IPS-18a (cell line): ENCODE results near the gene RNF20.
A peak's percentile ranks its signal among the peaks of the same experiment; 100 is the strongest.
"Not testable (repeated sequence)": the region's sequence is repeated elsewhere in the genome, so short reads cannot be mapped to it uniquely, and the experiment has no call there.

Source experiments
- H3K27ac ChIP-seq: one replicate; pipeline ENCODE4 v1.5.1; 2013; ENCODE audit warnings: low read length
- H3K27me3 ChIP-seq: one replicate; pipeline ENCODE4 v1.6.1; 2013; ENCODE audit warnings: mild to moderate bottlenecking, low read length; ENCODE audit not compliant: control insufficient read depth, insufficient read depth
- H3K36me3 ChIP-seq: one replicate; pipeline ENCODE4 v1.6.1; 2013; ENCODE audit warnings: low read depth, low read length; ENCODE audit not compliant: control insufficient read depth
- H3K4me1 ChIP-seq: one replicate; pipeline ENCODE4 v1.6.1; 2013; ENCODE audit warnings: low read depth, low read length; ENCODE audit not compliant: control insufficient read depth
- H3K4me3 ChIP-seq: one replicate; pipeline ENCODE4 v1.5.1; 2013; ENCODE audit warnings: low read length
- H3K9ac ChIP-seq: one replicate; pipeline ENCODE4 v1.6.1; 2013; ENCODE audit warnings: mild to moderate bottlenecking, low read length, moderate library complexity
- H3K9me3 ChIP-seq: one replicate; pipeline ENCODE4 v1.6.1; 2013; ENCODE audit warnings: low read depth, low read length; ENCODE audit not compliant: control insufficient read depth

RNF20 gene

DNA sequence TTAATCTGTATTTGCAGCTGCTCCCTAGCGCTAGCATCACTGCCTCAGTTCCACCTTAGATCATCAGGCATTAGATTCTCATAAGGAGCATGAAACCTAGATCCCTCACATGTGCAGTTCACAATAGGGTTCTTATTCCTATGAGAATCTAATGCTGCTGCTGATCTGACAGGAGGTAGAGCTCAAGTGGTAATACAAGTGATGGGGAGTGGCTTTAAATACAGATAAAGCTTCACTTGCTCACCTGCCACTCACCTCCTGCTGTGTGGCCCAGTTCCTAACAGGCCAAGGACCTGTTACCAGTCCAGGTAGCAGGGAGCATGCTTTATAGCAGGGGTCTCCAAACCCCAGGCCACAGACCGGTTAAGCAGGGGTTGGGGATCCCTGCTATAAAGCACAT, 22.6 kb upstream of the RNF20 start:
- Histone ChIP-seq H3K27me3 (no peaks in the 10 kb centered on the region), H3K27ac (no peak overlapping the region), H3K9ac (no peak overlapping the region)

DNA sequence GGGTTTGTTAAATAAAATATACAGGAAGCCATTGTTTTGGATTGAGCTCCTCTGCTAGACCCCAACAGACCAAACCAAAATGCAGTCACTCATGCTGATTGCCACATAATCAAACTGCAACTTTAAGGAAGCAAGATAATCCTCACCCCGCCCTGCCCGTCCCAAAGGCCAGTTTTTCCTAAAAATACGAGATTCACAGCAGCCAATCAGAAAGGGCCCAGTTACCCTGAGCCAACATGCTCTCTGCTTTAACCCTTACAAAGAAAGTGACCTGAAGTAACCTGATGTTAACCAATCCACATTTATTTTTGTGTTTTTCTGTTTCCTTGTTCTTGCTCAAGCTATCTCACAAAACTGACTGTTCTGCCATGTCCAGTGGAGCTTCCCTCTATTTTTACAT, 21.5 kb upstream of the RNF20 start:
- Histone ChIP-seq H3K27me3 (no peaks in the 10 kb centered on the region), H3K9ac (no peak overlapping the region), H3K27ac (no peak overlapping the region), H3K9me3 (no peaks in the 10 kb centered on the region), H3K4me1 (peaks cover 32% of the 10 kb centered on the region), H3K36me3 (no peaks in the 10 kb centered on the region), H3K4me3 (no peak overlapping the region)

More for the DNA sequence above, 22.6 kb upstream of the RNF20 start:
- H3K36me3 ChIP-seq, result no peaks in the 10 kb centered on the region
- H3K4me1 ChIP-seq, result peaks cover 32% of the 10 kb centered on the region
- no peaks in the 10 kb centered on the region for H3K9me3 ChIP-seq
- H3K4me3 ChIP-seq, result no peak overlapping the region

DNA sequence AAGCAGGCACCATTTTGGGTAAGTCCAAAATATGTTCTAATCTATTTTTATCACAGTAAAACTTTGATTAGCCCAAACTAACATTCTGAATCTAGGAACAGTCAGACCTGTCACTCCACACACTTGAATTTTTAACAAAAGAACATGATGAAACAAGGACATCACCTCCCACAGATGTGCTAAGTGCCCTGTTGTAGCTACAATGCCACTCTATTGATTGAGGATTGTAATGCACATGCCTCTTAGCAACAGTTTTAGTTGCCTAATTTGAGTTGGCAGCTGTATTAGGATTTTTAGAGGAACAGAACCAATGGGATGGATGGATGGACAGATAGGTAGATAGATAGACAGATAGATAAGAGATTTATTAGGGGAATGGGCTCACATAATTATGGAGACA, 20.3 kb upstream of the RNF20 start:
- Histone ChIP-seq H3K4me3 (peak overlapping the region; percentile 32), H3K36me3 (no peaks in the 10 kb centered on the region), H3K9ac (no peak overlapping the region), H3K27me3 (no peaks in the 10 kb centered on the region), H3K27ac (peak overlapping the region; percentile 41), H3K9me3 (no peaks in the 10 kb centered on the region), H3K4me1 (peaks cover 32% of the 10 kb centered on the region)

DNA sequence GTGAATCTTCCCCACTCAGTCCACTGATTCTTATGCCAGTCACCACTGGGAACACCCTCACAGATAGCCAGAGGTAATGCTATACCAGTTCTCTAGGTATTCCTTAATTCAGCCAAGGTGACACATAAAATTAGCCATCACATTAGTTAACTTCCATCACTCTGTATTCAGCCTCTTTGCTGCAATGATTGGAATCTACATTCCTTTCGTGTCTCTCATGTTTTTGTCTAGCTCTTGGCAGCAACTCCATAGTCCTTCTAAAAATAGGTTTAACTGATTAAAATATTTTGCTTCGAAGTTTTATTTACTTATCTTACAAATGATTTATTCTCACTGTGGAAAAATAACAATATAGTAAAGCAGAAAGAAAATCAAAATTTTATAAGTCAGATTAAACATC, 19.6 kb upstream of the RNF20 start:
- Histone ChIP-seq H3K27me3 (no peaks in the 10 kb centered on the region), H3K9ac (no peak overlapping the region), H3K36me3 (no peaks in the 10 kb centered on the region), H3K9me3 (no peaks in the 10 kb centered on the region), H3K27ac (peak overlapping the region; percentile 41), H3K4me3 (no peak overlapping the region), H3K4me1 (peaks cover 32% of the 10 kb centered on the region)

DNA sequence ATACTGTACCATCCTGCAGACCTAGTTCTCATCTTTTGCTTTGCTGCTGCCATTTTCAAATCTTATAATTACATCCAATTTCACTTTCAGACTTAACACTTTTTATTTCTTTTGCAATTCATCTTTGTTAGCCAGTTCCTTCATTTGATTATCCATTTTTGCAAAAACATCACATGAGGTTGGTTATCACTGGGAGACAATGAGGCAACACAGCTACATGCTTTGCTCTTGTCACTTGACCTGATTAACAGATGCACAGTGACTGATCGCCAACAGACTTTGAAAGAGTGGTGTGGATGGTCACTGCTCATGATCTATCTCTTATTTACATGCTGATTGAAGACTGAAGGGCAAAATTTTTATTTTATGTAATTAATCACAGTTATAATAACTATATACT, 17.0 kb upstream of the RNF20 start:
- H3K36me3 ChIP-seq, result no peaks in the 10 kb centered on the region
- no peak overlapping the region for H3K9ac ChIP-seq
- no peaks in the 10 kb centered on the region for H3K27me3 ChIP-seq
- H3K9me3 ChIP-seq, result no peaks in the 10 kb centered on the region
- peaks cover 32% of the 10 kb centered on the region for H3K4me1 ChIP-seq
- H3K4me3 ChIP-seq, result no peak overlapping the region
- no peak overlapping the region for H3K27ac ChIP-seq

DNA sequence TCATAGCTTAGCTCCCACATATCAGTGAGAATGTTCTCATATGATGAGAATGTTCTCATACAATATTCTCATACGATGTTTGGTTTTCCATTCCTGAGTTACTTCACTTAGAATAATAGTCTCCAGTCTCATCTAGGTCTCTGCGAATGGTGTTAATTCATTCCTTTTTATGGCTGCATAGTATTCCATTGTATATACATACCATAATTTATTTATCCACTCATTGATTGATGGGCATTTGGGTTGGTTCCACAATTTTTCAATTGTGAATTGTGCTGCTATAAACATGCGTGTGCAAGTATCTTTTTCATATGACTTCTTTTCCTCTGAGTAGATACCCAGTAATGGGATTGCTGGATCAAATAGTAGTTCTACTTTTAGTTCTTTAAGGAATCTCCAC, 15.2 kb upstream of the RNF20 start:
- not testable (repeated sequence) for H3K27ac ChIP-seq, H3K9me3 ChIP-seq, H3K27me3 ChIP-seq, H3K9ac ChIP-seq, H3K36me3 ChIP-seq, H3K4me3 ChIP-seq
- peaks cover 15% of the 10 kb centered on the region for H3K4me1 ChIP-seq

DNA sequence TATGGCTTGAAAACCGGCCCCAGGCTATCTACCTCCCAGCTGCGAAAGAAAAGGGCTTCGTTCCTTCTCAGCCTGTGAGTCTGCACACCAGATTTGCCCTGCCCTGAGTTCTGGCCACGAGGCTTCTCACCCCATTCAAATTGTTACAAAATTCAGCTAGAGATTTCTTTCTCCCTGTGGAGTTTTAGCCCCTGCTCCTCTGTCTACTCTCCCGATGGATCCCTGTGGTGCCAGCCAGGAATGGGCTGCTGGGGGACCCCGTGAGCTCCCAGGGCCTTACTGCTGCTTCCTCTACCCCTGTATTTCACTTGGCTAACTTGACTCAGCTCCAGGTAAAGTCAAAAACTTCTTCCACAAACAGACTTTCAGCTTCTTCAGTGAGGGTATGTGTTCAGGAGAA, 9.3 kb upstream of the RNF20 start:
- Histone ChIP-seq H3K9ac (no peak overlapping the region), H3K4me1 (no peaks in the 10 kb centered on the region), H3K9me3 (no peaks in the 10 kb centered on the region), H3K36me3 (no peaks in the 10 kb centered on the region), H3K27me3 (no peaks in the 10 kb centered on the region), H3K4me3 (no peak overlapping the region), H3K27ac (no peak overlapping the region)

DNA sequence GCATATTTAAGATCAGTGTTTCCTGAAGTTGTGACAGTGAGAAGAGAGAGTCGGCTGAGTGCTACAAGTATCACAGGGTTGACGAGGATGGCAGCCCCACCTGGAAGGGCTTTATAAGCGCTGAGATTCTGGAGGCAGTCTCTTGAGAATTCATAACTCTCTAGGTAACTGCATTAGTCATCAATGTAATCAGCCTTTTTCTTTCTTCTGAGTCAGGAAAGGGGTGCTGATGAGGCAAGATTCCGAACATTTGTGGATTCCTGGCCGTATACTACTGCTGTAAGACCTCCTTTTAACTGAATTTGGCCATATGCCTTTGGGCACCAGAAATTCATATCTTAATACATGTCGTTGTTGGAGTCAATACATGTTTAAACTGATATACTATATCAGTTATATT, 6.6 kb upstream of the RNF20 start:
- Histone ChIP-seq H3K27ac (no peak overlapping the region), H3K9me3 (no peaks in the 10 kb centered on the region), H3K27me3 (no peaks in the 10 kb centered on the region), H3K9ac (no peak overlapping the region), H3K36me3 (no peaks in the 10 kb centered on the region), H3K4me3 (no peak overlapping the region), H3K4me1 (no peaks in the 10 kb centered on the region)

DNA sequence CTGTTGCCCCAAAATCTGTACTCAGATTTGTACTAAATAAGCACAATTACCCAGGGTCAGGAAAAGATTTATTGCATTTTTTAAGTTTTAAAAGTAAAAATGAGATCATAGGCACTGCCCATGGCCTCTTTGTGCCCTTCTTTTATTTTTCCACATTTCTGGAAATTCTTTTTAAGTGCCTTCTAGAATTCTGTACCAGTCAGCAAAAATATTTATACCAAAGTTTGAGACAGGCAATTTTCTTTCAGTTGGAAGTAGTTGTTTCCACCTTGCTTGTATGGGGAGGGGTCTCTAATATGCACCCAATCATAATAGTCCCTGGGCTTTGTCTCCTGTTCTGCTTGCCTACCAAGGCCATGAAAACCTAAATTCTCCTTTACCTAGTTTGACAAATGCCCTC, 5.6 kb upstream of the RNF20 start:
- Histone ChIP-seq H3K27ac (no peak overlapping the region), H3K36me3 (no peaks in the 10 kb centered on the region), H3K4me3 (no peak overlapping the region), H3K4me1 (peaks cover 5% of the 10 kb centered on the region), H3K9ac (no peak overlapping the region), H3K9me3 (no peaks in the 10 kb centered on the region), H3K27me3 (no peaks in the 10 kb centered on the region)

DNA sequence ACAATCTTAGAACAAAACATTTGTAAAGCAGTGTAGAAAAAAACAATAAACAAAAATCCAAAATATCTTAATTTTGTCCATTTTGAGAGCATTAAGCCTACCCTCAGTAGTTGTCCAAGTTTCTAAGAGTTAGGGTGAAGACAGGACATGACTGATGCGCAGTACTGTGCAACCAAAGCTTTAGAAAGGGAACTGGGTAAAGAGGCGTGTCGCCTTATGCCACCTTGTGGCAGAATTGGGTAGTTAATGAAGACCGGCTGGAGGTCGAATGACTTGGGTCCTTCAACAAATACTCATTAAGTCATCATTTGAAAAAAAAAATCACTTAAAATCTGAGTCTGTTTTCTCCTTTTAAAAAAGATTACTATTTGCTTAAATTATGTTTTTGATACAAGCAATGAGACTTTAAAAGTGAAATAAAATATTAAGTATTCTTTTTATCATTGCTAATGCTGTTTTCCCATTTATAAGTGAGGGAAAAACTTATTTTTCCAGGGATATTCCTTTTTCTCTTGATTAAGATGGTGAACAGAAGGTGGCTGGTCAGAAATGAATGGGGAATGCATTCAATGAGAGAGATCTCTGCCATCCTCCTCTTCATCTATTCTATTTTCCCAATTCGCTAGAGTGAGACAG, 3.5 kb upstream of the RNF20 start:
- Histone ChIP-seq H3K27me3 (no peaks in the 10 kb centered on the region), H3K27ac (no peak overlapping the region), H3K36me3 (no peaks in the 10 kb centered on the region), H3K4me3 (no peak overlapping the region), H3K9me3 (no peaks in the 10 kb centered on the region), H3K4me1 (peaks cover 5% of the 10 kb centered on the region), H3K9ac (no peak overlapping the region)

DNA sequence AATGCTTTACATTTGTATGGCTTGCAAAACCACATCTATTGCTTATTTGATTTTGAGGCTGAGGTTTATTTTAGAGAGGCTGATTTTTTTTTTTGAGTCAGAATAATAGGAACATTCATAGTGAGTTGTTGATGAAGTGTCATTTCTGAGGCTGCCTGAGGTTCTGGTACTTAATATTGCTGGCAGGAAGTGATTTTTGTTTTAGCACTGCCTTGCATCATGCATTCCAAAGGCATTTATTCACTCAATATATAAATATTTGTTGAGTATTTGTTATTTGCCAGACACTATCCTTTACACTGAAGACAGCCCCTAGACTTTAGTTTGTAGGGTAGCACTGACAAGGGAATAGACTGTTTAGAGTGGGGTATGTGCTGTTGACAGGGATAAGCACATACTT, 2.7 kb downstream of the RNF20 start:
- no peaks in the 10 kb centered on the region for H3K9me3 ChIP-seq

DNA sequence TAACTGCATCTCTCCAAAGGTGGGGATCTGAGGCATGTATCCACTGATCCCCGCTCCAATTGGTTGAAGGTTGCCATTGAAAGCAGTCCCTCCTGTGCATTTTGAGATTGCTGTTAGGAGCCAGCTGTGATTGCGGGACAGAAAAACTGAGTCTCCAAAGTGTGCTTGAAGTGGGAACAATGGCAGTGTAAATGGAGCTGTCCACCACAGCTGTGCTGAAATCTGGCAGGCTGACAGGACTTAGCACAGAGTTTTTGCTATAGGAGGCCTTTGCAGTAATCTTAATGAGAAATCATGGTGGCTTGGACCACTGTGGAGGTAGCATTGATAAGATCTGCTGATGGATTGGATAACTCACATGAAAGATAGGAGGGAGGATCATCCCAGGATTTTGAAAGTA, 3.3 kb downstream of the RNF20 start:
- peaks cover 42% of the 10 kb centered on the region for H3K36me3 ChIP-seq

More for the DNA sequence above, 2.7 kb downstream of the RNF20 start:
- Histone ChIP-seq H3K4me3 (no peak overlapping the region), H3K27ac (no peak overlapping the region), H3K4me1 (peaks cover 5% of the 10 kb centered on the region), H3K9ac (no peak overlapping the region), H3K27me3 (no peaks in the 10 kb centered on the region), H3K36me3 (peaks cover 38% of the 10 kb centered on the region)

More for the DNA sequence above, 3.3 kb downstream of the RNF20 start:
- Histone ChIP-seq H3K27me3 (no peaks in the 10 kb centered on the region), H3K4me1 (peaks cover 5% of the 10 kb centered on the region), H3K9ac (no peak overlapping the region), H3K9me3 (no peaks in the 10 kb centered on the region), H3K4me3 (no peak overlapping the region), H3K27ac (no peak overlapping the region)
